ENCODE results near the gene AXIN1.
"Not testable (repeated sequence)": the region's sequence is repeated elsewhere in the genome, so short reads cannot be mapped to it uniquely, and the experiment has no call there.

Gene AXIN1

DNA sequence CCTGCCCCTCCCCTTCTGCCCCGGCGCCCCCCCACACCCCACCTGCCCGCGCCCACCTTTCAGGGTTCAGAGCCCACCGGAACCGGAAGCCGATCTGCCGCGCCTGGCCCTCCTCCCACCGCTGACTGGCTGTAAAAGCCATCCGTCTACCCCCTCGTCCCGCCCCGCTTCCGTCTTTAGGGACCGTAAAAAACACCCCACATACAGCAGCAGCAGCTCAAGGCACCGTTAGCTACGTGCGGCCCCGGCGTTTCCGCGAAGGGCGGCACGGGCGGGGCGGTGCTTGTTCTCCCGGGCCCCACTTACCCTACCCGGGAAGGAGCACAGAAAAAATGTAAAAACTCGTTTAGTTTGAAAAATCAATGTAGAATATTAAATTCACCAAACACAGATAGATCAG is 17.9 kb upstream of the AXIN1 start, which contains the start of gene MRPL28:
Gene MRPL28 (minus strand): TSS at position 96 of the 400 bp plus-strand sequence. CDS start 320 bp downstream, outside the sequence.
- peak; percentile 94 for DNase-seq

DNA sequence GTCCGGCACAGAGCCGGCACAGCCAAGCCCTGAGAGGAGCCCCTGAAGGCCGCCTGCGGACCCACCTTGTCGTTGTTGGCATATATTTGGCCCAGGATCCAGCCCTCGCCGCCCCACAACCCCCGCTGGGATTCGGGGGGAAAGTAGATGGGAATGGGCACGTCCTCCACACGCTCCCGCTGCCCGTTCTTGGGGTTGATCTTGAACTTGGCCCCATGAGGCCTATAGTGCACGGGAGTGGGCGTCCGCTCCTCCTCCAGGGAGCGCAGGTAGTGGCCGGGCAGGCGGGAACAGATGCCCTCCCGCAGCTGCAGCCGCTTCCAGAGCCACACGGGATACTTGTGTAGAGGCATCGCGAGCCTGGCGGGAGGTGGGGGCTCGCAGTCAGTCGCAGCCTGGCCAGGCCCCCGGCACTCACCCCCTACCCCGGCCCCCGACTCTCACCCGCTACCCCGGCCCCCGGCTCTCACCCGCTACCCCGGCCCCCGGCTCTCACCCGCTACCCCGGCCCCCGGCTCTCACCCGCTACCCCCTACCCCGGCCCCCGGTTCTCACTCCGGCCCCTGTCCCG is 17.4 kb upstream of the AXIN1 start:
- DNase-seq: no peak

DNA sequence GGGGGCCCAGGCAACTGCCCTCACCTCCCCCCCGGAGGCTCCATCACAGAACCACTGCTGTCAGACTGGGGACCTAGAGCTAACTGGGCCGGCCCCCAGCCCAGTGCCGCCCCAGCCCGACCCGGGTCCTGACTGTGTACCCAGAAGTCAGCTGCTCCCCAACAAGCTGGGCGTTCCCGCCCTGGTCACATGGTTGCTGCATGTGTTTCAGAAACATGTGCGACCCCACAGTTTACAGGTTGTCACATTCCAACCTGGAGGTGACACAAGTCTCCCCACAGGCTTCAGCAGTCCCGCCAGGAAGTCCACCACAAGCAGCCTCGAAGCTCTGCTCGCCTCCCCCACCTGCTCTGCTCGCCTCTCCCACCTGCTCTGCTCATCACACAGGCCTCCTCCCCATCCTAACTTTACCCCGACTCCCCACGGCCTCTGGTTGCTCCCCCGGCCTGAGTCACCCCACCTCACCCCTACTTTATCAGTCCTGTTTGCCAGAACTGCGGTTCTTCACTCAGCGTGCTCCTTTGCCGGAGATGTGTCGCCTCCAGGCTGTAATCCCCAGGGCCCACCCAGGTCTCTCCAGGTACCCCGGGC is 16.8 kb upstream of the AXIN1 start:
- DNase-seq: no peak

DNA sequence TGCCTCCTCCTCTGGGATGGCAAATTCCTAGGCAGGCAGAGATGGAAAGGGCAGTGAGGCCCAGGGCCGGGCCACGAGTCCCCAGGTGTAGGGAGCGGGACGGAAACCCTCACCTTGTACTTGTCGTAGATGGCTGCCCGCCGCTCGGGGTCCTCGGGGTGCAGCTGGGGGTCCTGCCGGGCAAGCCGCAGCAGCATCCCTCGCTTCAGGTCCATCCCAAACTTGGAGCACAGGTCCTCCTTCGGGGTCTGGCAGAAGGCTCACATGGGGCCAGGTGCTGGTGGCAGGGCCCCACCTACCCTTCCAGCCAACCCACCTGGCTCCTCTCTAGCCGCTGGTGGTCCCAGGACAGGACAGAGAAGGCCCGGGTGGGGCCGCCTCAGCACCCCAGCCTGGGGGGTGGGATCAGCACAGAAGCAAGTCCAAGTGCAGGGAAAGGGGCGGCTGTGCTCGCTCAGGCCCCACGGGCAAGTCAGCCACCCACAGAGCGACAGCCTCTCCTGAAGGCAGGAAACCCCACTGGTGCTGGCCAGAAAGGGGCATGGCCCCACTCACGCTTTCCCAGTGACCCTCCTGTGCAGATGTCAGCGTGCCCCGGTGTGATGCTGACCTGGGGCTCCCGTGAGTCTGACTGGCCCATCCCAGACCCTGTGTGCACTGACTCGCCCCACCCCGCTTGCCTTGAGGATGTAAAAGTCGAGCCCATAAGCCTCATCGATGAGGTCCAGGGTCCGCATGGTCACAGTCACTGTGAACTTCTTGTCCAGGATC is 16.1 kb upstream of the AXIN1 start:
- no peak for DNase-seq

DNA sequence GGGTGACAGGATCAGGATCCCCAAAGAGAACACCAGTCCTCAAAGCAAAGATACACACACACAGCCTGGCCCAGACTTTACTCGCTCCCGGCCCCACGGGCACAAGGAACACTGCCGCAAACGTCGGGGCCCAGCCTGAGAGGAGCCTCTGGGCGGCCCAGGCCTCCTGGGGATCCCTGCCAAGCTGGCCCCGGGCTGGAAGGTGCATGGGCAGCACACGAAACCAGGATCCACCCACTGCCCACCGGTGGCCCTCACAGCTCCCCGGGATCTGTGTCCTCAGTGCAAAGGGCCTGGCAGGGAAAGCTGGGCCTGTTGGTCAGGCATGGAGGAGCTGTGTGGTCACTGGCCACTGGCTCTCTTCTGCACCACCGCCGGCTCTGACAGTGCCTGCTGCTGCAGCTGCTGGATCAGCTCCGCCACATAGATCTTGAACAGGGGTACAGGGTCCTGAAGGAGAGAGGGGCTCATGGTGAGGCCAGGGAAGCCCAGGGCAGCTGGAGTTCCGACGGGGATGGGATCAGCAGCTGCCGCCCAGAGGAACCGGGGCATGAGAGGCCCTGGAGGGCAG is 14.9 kb upstream of the AXIN1 start:
- no peak for DNase-seq

DNA sequence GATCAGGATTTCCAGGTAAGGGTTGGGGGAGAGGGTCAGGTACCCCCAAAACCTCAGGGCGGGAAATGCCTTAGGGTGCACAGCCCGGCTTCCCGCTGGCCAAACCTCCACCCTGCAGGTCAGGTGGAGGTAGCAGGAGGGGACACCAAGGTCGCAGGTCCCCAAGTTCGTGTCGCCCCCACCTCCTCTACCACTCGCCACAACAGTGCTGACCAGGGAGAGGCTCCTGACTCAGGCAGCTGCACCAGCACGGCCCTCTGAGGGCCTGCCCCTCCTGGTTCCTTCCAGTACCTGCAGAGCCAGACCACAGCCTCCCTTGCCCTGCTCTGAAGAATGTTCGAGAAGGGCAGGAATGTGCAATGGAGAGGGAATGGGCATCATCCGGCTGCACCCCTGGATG is 14.0 kb upstream of the AXIN1 start:
- no peak for DNase-seq

DNA sequence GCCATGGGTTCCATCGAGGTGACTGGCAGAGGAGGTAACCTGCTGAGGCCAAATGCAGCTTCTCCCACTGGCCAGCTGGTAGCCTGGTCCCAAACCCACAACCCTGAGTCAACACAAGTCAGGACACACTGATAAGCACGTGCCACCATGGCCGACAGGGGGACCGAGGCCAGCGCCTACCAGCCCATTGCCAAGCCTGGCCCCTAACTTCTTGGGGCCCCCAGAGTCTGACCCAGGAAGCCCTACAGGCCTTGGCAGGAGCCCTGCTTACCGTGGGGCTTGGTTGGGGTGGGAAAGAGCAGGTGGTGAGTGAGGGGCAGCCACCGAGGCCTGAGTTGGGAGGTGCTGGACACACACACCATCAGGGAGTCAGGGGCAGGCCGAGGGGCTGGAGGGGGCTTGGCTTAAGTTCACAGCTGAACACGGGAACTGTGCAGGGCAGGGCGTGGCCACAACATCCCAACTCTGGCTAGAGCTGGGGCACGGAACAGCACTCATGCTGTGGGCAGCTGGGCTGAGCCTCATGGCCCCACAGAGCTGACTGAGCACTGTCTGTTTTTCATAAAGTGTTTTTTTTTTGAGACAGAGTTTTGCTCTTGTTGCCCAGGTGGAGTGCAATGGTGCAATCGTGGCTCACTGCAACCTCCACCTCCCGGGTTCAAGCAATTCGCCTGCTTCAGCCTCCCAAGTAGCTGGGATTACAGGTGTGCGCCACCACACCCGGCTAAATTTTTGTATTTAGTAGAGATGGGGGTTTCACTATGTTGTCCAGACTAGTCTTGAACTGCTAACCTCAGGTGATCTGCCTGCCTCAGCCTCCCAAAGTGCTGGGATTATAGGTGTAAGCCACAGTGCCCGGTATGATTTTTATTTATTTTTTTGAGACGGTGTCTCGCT is 12.3 kb upstream of the AXIN1 start:
- DNase-seq: no peak

DNA sequence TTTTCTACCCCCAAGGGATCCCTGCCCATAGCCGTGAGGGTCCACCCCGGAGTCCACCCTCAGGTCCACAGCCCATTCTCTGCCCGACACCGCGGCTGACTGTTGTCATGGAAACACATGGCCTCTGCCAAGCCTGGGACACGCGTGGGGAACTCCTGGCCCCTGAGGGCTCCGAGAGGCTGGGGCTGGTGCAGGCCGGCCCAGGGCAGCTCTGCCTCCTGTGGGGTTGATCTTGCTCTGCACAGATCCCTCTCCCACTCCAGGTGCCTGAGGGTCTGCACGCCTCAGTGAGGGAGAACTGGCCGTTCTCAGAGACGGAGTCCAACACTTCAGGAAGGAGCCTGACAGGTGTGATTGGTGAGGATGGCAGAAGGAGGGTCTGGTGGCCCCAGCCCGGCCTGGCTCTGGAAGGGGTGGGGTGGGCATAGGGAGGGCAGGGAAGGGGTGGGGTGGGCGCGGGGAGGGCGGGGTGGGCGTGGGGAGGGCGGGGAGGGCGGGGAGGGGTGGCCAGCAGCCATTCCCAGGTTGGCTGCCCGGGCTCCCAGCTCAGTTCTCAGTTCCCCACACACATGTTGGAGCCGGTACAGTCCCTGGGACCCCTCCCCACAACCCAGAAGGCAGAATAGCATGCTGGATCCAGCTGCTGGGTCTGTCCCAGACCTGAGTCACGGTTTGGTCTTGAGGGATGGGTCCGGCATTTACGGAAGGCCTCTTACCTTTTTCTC is 11.4 kb upstream of the AXIN1 start:
- DNase-seq: no peak

DNA sequence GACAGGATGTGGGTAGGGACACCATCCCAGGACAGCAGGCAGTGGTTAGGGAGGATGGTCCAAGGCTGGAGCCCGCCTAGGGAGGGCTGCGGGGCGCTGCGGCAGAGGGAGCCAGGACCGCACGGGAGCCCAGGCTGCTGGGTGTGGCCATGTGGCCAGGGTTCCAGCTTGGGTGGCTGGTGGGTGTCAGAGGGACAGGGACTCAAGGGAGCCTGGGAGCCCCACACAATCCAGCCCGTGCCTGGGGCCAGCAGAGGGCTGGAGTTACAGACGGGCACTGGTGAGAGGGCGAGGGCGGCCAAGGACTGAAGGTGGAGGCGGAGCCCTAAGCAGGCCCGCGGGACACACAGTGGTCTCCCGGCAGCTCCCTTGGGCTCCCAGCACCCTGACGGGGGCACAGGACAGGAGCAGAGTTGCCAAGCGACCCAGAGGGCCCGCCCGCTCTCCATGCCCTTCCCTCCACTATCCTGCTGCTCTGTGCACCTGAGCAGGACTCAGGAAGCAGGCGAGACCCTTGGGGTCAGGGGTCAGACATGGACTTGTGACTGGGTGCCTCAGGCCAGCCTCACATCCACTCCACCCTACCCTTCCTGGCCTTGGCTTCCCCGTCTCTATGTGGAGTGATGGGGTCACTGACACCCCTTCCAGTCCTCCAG is 10.7 kb upstream of the AXIN1 start:
- no peak for DNase-seq

DNA sequence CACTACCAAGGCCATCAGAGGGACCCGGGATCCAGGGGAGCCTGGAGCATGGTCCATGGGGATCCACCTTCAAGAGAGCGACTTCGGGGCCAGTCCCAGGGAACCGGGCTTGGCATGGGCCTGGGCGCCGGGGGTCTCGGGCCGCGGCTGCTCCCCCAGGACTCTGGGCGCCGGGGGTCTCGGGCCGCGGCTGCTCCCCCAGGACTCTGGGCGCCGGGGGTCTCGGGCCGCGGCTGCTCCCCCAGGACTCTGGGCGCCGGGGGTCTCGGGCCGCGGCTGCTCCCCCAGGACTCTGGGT is 10.1 kb upstream of the AXIN1 start:
- not testable (repeated sequence) for DNase-seq

DNA sequence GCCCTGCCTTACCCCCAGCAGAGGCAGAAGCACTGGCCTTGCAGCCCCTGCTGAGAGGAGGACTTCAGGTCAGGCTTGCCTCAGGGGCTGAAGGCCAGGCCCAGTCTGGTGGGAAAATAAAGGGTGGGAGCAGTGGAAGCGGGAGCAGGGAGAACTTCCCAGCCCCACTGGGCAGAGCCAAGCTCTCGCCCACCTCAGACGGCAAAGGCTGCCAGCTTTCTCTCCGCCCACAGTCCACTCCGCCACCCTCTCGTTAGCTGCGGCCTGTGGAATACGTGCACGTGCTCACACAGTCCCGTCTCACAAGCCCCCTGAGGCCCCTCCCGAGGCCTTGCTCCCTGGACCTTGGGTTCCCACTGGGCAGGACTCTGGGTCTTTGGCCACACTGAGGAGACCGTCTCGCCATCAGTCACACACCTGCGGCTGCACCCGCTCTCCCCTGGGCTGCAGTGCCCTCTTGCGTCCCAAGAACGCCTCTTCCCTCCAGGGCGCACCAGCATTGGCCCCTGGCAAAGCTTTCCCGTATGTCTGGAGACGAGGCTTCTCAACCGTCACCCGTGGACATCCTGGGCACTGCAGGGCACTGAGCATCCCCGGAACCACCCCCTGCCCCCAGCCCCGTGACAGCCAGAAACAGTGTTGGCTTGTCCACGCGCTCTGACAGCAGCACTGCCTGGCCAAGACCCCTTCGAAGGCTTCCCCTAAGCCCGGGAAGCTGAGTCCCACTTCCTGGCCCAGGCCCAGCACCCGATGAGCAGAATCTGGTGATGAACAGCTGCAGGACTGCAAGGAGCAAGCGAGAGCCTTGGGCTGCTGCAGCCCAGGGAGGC is 9.6 kb upstream of the AXIN1 start:
- peak; percentile 78 for DNase-seq

DNA sequence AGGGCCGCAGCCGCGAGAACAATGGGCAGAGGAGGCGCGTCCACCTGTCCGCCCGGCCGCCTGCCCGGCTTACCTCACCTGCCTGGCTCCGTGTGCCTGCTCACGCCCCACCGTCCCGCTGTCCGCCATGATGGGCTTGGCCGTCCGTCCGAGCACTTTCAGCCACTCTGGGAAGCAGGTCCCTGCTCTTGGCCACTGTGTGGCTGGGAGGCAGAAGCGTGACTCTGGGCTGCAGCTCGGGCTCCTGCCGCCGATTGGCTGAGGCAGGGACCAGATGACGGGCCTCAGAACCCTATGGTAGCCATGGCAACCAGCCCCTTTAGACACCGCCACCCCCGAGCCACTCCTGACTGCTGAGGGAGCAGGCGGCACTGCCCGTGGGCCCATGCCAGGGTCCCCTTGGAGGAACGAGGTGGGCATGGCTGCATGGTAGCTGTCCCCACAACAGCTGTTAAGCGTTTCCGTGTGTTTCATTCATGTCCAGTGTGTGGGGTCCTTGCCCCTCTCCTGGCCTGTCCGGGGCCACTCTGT is 8.9 kb upstream of the AXIN1 start:
- no peak for DNase-seq

DNA sequence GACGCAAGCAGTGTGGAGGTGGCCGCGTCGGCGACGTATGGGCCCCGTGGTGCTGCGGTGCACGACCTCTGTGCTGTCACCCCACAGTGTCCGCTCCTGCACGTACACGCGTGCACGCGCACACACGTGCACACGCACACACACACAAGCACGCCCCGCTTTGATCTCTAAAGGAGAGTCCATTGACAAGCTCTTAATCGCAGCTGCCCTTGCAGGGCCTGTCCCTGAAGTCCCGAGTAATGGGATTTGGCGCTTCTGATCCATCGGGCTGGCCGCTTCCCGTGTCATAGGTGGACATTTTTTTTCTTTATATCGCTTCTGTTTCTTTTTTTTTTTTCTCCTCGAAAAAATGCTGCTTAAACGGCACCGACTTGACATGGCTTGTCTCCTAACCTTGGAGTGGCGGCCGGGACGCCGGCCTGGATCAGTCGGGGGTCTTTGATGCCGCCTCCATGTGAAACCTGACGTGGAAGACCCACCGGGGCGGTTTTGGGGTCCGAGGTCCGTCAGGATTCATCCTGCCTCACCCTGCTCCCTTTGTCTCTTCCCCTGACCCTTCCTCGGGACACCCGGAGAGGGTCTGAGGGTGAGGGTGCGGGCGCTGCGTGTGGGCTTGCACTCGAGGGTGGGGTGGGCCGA is 8.3 kb upstream of the AXIN1 start:
- no peak for DNase-seq

DNA sequence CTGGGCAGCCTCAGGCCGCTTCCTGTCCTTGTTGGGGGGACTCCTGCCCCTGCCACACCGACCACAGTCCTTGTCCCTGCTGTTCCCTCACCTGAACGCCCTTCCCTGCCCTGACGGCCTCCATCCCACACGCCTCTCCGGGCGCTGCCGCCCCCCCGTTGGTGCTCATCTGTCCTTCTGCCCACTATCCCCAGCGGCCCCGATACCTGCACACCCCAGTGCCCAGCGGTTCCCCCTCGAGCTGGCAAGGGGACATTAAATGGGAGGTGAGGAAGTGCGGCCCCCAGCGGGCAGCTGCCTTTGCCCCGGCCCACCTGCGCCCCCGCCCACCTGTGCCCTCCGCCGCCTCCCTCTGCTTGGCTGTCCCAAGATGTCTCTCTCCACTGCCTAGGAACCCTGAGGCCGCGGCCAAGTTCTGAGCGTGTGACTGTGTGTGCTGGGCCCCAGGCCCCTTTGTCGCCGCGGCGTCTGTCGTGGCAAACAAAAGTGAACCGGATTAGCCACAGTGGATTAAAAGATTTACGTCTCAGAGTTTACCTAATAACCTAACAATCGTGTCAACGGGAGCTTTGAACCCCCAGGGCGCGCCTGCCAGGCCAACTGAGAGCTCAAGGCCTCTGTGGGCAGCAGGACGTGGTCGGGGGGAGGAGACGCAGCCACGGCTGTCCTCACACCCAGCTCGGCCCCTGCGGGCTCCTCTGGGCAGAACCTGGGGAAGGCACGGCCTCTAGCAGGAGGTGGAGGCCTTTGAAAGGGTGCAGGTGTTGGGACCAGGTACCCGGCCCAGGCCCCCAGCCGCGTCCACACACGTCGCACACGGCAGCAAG is 7.6 kb upstream of the AXIN1 start:
- no peak for DNase-seq

DNA sequence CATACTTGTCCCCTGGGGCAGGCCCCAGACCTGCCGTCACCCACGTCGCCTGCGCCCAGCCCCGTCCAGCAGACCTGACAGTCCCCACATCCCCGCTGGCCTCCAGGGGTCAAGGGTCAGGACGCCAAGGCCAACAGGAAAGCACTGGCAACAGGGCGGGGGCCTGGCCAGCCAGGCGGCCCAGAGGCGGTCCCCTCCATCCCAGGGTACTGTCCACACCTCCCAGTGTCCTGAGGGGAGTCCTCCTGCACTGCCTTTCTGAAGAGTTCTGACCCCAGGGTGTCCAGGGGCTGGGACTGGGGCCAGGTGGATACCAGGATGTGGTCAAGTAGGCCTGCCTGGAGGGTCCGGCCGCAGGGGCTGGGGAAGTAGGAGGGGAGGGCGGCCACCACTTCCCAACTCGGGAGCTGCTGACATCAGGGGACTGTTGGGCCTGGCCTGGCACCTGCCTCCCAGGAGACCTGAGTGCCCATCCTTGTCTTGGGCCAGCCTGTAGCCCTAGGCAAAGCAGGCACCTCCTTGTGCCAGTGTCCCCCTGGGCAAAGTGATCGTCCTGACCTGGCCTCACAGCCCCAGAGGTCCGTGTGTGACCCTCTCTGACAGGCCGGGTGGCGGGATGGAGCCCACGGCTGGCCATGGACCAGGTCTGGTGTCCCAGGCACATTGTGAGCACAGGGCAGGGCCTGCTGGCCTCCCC is 6.7 kb upstream of the AXIN1 start:
- no peak for DNase-seq

DNA sequence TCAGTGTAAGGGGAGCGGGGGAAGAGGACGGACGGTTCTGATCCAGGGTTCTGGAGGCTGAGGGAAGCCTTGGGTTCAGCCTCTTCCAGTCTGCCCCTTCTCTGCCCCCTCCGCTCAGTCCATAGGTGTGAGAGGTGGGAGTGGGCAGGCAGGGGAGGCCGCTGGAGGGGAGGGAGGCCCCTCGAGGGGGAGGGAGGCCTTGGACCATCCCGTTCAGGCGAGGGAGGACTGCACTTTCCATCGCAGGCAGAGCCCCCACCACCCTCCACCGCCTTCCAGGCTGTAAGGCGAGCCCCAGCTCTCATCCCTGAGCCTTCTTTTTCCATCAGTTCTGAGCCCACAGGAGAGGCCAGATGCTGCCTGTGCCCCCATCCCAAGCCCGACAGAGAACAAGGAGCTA is 4.2 kb upstream of the AXIN1 start:
- DNase-seq: no peak

DNA sequence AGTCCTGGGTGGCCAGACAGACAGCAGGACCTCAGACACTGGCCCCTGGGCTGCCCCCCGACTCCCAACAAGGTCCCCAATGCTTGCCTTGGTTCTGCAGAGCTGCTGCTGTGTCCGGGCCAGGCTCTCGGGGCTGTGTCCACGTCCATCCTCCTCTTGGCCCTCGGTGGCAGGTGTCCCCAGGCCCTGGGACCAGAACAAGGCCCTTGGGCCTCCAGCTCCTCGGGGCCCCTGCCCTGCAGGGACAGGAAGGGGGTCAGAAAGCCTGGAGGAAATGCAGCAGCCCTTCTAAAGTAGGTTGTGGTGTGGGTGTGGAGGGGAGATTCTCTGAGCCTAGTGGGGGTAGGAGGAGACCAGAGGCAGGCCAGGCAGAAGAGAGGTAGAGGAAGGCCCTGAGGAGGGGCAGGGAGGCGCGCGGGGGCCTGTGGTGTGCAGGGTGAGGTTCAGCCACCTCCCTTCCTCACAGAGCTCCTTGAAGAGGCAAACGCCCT is 2.5 kb upstream of the AXIN1 start:
- DNase-seq: no peak

DNA sequence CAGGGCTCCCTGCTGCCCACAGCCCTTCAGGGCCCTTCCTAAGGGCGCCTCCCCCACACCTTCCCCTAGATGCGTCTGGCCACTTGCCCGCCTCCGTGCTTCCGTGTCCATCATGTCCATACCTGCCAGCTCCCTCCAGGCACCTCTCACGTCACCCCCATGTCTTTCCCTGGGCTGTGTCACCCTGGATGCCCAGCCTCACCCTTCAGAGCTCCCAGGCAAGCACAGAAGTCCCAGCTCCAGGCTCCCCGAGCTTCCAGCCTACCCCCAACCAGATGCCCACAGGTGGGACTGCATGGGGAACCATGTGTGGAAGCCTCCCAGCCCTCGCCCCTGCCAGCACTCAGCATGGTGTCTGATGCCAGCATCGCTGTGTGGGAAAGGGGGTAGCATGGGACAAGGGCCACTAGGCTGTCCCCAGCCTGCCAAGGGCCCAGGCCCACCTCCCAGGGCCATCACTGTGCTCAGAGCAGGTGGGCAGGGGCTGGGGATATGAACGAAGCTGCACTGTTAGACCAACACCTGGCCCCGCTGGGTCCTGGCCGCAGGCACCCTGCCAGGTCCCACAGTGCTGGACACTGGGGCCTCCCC is 1.9 kb upstream of the AXIN1 start:
- no peak for DNase-seq
